A549 (cell line): ENCODE measurements around the gene CACNA1E. TPM values are rescaled to one million over a fixed set of nuclear protein-coding genes. Genes with fewer than 3 reads are reported as not detected.

Experiments used
- ATAC-seq, 2 experiments: fragments of 200-7000 bp in 1 of 2; fragments of >200 bp in 1 of 2; cut with Nextera tagmentation in 1 of 2; cut with Tn5 transposase in 1 of 2; 3 replicates each; pipeline versions ENCODE4 v1.8.0 to v1.9.1; 2018 to 2020; ENCODE audit warnings: mild to moderate bottlenecking in 1 of 2, moderate library complexity in 1 of 2
- CTCF ChIA-PET: fragments of 300-600 bp; sonication (Branson Sonifier 250); formaldehyde crosslinking; extraction: SDS; loops from one replicate; lab custom pipeline; 2021; ENCODE audit warnings: antibody characterized with exemption, inconsistent platforms; lab: Yijun Ruan, JAX
- POLR2A ChIA-PET: fragments of 350-600 bp; formaldehyde crosslinking; extraction: SDS; loops from one replicate; lab custom pipeline; 2021; ENCODE audit warnings: antibody characterized with exemption, inconsistent platforms; lab: Yijun Ruan, JAX
- DNase-seq, 2 experiments: peaks; one replicate each; pipeline versions ENCODE4 v3.0.0 to v3.0.0-alpha.2; 2011 to 2016; ENCODE audit warnings: low read depth in 1 of 2, low spot score in 1 of 2
- FAIRE-seq: peaks from 2 replicates; lab custom pipeline; 2011; peaks lifted over from hg19 to GRCh38; lab: Jason Lieb, UNC
- H3K27ac ChIP-seq, 2 experiments: fragments of >200 bp; sonication (Bioruptor Twin); formaldehyde crosslinking; 3 replicates each; pipeline ENCODE4 v1.5.1; 2016 to 2017
- H3K4me1 ChIP-seq: fragments of >200 bp; sonication (Bioruptor Twin); formaldehyde crosslinking; 3 replicates; pipeline ENCODE4 v1.6.1; 2016
- H3K4me2 ChIP-seq: fragments of >200 bp; sonication (Bioruptor Twin); formaldehyde crosslinking; 3 replicates; pipeline ENCODE4 v1.6.1; 2016
- H3K4me3 ChIP-seq: fragments of >200 bp; sonication (Bioruptor Twin); formaldehyde crosslinking; 3 replicates; pipeline ENCODE4 v1.5.1; 2016
- H3K9me3 ChIP-seq: fragments of >200 bp; sonication (Bioruptor Twin); formaldehyde crosslinking; 3 replicates; pipeline ENCODE4 v1.6.1; 2016
- BHLHE40 ChIP-seq: IDR thresholded peaks from 2 replicates; pipeline ENCODE4 v1.6.1; 2012; ENCODE audit warnings: low read depth, low read length, inconsistent platforms
- CEBPB ChIP-seq, 2 experiments: fragments of >200 bp in 1 of 2; sonication (Bioruptor Twin) in 1 of 2; formaldehyde crosslinking in 1 of 2; IDR thresholded peaks; 2 replicates each; pipeline ENCODE4 v1.6.1; 2012 to 2016
- CHD2 ChIP-seq: fragments of 150-350 bp; IDR thresholded peaks from 2 replicates; pipeline ENCODE4 v1.6.1; 2014; ENCODE audit warnings: low read length; ENCODE audit not compliant: partially characterized antibody
- CHD4 ChIP-seq: fragments of 200-600 bp; sonication (generic); IDR thresholded peaks from 2 replicates; pipeline ENCODE4 v1.6.1; 2016; ENCODE audit warnings: antibody characterized with exemption, mild to moderate bottlenecking, borderline replicate concordance
- EHMT2 ChIP-seq: fragments of 200-600 bp; sonication (generic); IDR thresholded peaks from 2 replicates; pipeline ENCODE4 v1.6.1; 2016; ENCODE audit warnings: antibody characterized with exemption, low read depth, mild to moderate bottlenecking, moderate library complexity
- EP300 ChIP-seq, 2 experiments: fragments of >200 bp; sonication (Bioruptor Twin); formaldehyde crosslinking; IDR thresholded peaks; 2 replicates in 1 of 2; 3 replicates in 1 of 2; pipeline ENCODE4 v1.6.1; 2016 to 2017
- ESRRA ChIP-seq: fragments of 150-350 bp; IDR thresholded peaks from 2 replicates; pipeline ENCODE4 v1.6.1; 2014; ENCODE audit warnings: mild to moderate bottlenecking, low read length, borderline replicate concordance
- FOSL2 ChIP-seq, 2 experiments: fragments of 450-650 bp in 1 of 2; fragments of >200 bp in 1 of 2; sonication (Bioruptor Twin) in 1 of 2; formaldehyde crosslinking; IDR thresholded peaks; 2 replicates each; pipeline versions ENCODE4 v1.5.0 to v1.6.1; 2016 to 2020; ENCODE audit warnings: mild to moderate bottlenecking in 1 of 2, moderate library complexity in 1 of 2
- HDAC2 ChIP-seq: fragments of 200-600 bp; sonication (generic); IDR thresholded peaks from 2 replicates; pipeline ENCODE4 v1.6.1; 2016
- HOXB5 ChIP-seq: fragments of 250-450 bp; sonication (Bioruptor Pico); IDR thresholded peaks from 2 replicates; pipeline ENCODE4 v1.5.0; 2020; ENCODE audit warnings: mild to moderate bottlenecking, moderate library complexity
- KDM1A ChIP-seq: fragments of 200-600 bp; sonication (generic); IDR thresholded peaks from 2 replicates; pipeline ENCODE4 v1.6.1; 2016; ENCODE audit warnings: low read depth, mild to moderate bottlenecking
- KDM5A ChIP-seq: fragments of 200-600 bp; sonication (generic); IDR thresholded peaks from 2 replicates; pipeline ENCODE4 v1.6.1; 2016; ENCODE audit warnings: antibody characterized with exemption, mild to moderate bottlenecking
- MYC ChIP-seq: IDR thresholded peaks from 2 replicates; pipeline ENCODE4 v1.6.1; 2012; ENCODE audit warnings: mild to moderate bottlenecking, inconsistent platforms, low read length, improper control_type of control experiment, borderline replicate concordance
- NR3C1 ChIP-seq: fragments of >200 bp; sonication (Bioruptor Twin); formaldehyde crosslinking; IDR thresholded peaks from 3 replicates; pipeline ENCODE4 v1.6.1; 2017
- RARB ChIP-seq: fragments of 250-450 bp; sonication (Bioruptor Pico); IDR thresholded peaks from 2 replicates; pipeline ENCODE4 v1.8.0; 2021; ENCODE audit warnings: mild to moderate bottlenecking, moderate library complexity
- TP53 ChIP-seq: fragments of 250-450 bp; sonication (Bioruptor Pico); IDR thresholded peaks from 2 replicates; pipeline ENCODE4 v1.5.0; 2021; ENCODE audit warnings: mild to moderate bottlenecking, moderate library complexity
- ZFP36 ChIP-seq: fragments of 450-650 bp; IDR thresholded peaks from 2 replicates; pipeline ENCODE4 v1.6.1; 2014; ENCODE audit warnings: borderline replicate concordance; ENCODE audit not compliant: partially characterized antibody
- WGBS: methylation state at CpG from one replicate; pipeline ENCODE4 v1.1.6; 2017; ENCODE audit errors: missing lambda C conversion rate; 5-methylcytosine and 5-hydroxymethylcytosine counted together
- polyA plus RNA-seq, 4 experiments: library from polyadenylated mRNA; depleted of rRNA in 3 of 4; stranded (reverse); fragments of >200 nt; fragmentation: RNase III in 1 of 4; extraction: RNeasy Plus Mini Kit Qiagen cat#74134 plus additional on column Dnase treatment in 1 of 4; gene quantifications; 2 replicates in 3 of 4; 3 replicates in 1 of 4; pipeline ENCODE4 v1.2.3, GENCODE V29; 2011 to 2017
- TF ChIP-seq, protein P1 (sequence below): fragments of 250-450 bp; sonication (Bioruptor Pico); IDR thresholded peaks from 2 replicates; pipeline ENCODE4 v1.5.0; 2020; ENCODE audit warnings: low read depth, mild to moderate bottlenecking, moderate library complexity
- TF ChIP-seq, protein P2 (sequence below): fragments of >200 bp; sonication (Bioruptor Twin); formaldehyde crosslinking; IDR thresholded peaks from 3 replicates; pipeline ENCODE4 v1.6.1; 2016
- TF ChIP-seq, protein P3 (sequence below): IDR thresholded peaks from 2 replicates; pipeline ENCODE4 v1.6.1; 2012
- TF ChIP-seq, protein P4 (sequence below): fragments of 200-600 bp; sonication (generic); IDR thresholded peaks from 2 replicates; pipeline ENCODE4 v1.6.1; 2016; ENCODE audit warnings: antibody characterized with exemption, mild to moderate bottlenecking, moderate library complexity
- TF ChIP-seq, protein P5 (sequence below): fragments of 150-350 bp; IDR thresholded peaks from 2 replicates; pipeline ENCODE4 v1.6.1; 2014; ENCODE audit warnings: low read depth, mild to moderate bottlenecking, low read length
- TF ChIP-seq, protein P6 (sequence below): fragments of >200 bp; sonication (Bioruptor Twin); formaldehyde crosslinking; IDR thresholded peaks from 2 replicates; pipeline ENCODE4 v1.6.1; 2016

The CACNA1E gene
- polyA plus RNA-seq, 2 of the 4 experiments (the other 2 are of a cell fraction): 0.01 TPM; not detected in 1

DNA sequence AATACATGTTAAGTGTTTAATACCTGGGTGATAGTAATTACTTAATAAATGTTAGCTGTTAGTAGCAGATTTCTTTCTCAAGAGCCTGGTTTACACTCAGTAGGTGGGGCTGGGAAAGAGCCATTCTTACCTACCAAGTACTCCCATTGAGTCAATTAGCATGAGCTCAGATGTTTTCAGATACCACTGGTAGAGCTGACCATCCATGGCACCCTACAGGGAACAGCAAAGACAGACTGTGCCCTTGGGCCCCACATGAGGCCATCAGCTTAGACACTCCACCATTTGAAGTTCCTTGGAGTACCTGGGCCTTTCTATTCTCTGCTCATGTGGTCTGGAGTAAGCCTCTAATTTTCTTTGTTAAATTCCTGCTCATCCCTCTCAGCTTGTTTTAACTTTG, 179.3 kb downstream of the CACNA1E start:
- FAIRE-seq (no peak), ATAC-seq (no peak), DNase-seq (no peak)
- H3K4me2 ChIP-seq: no peak overlapping the region
- ChIA-PET POLR2A (no interaction called here), CTCF (interaction anchor here (1.4 kb wide), 1 partner anchor 14 kb away, joined by 4 read pairs; no protein-coding TSS in a partner anchor)
- no peak for TF ChIP-seq ZFP36
- no peak for TF ChIP-seq NR3C1
- TF ChIP-seq, protein P1, sequence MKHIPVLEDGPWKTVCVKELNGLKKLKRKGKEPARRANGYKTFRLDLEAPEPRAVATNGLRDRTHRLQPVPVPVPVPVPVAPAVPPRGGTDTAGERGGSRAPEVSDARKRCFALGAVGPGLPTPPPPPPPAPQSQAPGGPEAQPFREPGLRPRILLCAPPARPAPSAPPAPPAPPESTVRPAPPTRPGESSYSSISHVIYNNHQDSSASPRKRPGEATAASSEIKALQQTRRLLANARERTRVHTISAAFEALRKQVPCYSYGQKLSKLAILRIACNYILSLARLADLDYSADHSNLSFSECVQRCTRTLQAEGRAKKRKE (CRISPR knock-in tag): no peak
- TF ChIP-seq, protein P2, sequence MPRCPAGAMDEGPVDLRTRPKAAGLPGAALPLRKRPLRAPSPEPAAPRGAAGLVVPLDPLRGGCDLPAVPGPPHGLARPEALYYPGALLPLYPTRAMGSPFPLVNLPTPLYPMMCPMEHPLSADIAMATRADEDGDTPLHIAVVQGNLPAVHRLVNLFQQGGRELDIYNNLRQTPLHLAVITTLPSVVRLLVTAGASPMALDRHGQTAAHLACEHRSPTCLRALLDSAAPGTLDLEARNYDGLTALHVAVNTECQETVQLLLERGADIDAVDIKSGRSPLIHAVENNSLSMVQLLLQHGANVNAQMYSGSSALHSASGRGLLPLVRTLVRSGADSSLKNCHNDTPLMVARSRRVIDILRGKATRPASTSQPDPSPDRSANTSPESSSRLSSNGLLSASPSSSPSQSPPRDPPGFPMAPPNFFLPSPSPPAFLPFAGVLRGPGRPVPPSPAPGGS: no peak
- no peak for TF ChIP-seq CEBPB (IDR thresholded peaks at IDR 0.05)
- TF ChIP-seq, protein P3, sequence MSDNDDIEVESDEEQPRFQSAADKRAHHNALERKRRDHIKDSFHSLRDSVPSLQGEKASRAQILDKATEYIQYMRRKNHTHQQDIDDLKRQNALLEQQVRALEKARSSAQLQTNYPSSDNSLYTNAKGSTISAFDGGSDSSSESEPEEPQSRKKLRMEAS: no peak
- H3K4me3 ChIP-seq: no peak overlapping the region
- H3K9me3 ChIP-seq: no peaks in the 10 kb centered on the region
- no peak overlapping the region for H3K27ac ChIP-seq
- H3K4me1 ChIP-seq: no peaks in the 10 kb centered on the region

DNA sequence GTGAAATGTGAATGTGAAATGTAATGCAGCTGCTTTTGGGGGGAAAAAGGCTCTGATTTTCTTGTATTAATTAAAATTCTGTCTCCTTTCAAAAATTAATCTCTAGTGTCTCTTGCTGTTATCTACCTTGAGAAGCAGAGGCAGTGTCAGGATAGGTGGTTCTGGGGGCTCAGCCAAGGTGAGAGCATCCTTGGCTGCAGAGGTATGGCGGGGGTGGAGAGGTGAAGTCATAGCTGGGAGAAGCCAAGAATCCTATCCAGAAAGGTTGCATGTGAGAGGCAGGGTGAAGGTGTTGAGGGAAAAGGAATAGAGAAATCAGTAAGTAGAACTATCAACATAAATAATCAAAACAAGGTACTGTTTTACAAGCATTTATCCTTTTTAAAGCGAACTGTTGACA, 181.2 kb downstream of the CACNA1E start:
- Histone ChIP-seq H3K9me3 (no peaks in the 10 kb centered on the region), H3K4me2 (no peak overlapping the region), H3K27ac (no peak overlapping the region), H3K4me3 (no peak overlapping the region), H3K4me1 (no peaks in the 10 kb centered on the region)
- FAIRE-seq (no peak), ATAC-seq (no peak), DNase-seq (no peak)
- ChIA-PET POLR2A (no interaction called here), CTCF (interaction anchor here (1.4 kb wide), 1 partner anchor 16 kb away, joined by 4 read pairs; no protein-coding TSS in a partner anchor)
- WGBS: 1% methylated on average over 2 of the region's 2 CpGs
- TF ChIP-seq KDM1A (no peak), RARB (CRISPR knock-in tag) (no peak), MYC (no peak), KDM5A (no peak), HOXB5 (CRISPR knock-in tag) (no peak), TP53 (CRISPR knock-in tag) (no peak), ESRRA (no peak)
- TF ChIP-seq, protein P4, sequence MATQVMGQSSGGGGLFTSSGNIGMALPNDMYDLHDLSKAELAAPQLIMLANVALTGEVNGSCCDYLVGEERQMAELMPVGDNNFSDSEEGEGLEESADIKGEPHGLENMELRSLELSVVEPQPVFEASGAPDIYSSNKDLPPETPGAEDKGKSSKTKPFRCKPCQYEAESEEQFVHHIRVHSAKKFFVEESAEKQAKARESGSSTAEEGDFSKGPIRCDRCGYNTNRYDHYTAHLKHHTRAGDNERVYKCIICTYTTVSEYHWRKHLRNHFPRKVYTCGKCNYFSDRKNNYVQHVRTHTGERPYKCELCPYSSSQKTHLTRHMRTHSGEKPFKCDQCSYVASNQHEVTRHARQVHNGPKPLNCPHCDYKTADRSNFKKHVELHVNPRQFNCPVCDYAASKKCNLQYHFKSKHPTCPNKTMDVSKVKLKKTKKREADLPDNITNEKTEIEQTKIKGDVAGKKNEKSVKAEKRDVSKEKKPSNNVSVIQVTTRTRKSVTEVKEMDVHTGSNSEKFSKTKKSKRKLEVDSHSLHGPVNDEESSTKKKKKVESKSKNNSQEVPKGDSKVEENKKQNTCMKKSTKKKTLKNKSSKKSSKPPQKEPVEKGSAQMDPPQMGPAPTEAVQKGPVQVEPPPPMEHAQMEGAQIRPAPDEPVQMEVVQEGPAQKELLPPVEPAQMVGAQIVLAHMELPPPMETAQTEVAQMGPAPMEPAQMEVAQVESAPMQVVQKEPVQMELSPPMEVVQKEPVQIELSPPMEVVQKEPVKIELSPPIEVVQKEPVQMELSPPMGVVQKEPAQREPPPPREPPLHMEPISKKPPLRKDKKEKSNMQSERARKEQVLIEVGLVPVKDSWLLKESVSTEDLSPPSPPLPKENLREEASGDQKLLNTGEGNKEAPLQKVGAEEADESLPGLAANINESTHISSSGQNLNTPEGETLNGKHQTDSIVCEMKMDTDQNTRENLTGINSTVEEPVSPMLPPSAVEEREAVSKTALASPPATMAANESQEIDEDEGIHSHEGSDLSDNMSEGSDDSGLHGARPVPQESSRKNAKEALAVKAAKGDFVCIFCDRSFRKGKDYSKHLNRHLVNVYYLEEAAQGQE: no peak

DNA sequence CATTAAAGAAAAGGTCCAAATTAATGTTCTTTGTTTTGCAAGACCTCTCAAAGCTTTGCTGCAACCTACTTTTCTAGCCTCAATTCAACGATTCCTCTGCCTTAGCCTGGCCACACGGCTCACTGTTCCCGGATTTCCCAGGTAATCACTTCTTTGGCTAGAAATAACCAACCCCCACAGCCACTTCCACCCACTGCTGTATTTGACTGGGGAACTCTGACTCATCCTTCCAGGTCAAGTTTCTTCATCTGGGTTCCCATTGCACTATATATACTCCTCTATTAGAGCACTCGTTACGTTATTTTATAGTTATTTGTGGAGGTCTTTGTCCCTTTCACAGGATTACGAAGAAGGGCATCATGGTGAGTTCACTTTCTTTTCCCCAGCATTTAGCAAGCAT, 185.9 kb downstream of the CACNA1E start:
- H3K9me3 ChIP-seq: no peaks in the 10 kb centered on the region
- no peak for DNase-seq
- 1% methylated on average over 6 of the region's 6 CpGs for WGBS
- TF ChIP-seq EP300 (IDR thresholded peaks at IDR 0.05): no peak
- TF ChIP-seq, protein P1 (CRISPR knock-in tag): no peak
- TF ChIP-seq, protein P3: no peak
- TF ChIP-seq, protein P5, sequence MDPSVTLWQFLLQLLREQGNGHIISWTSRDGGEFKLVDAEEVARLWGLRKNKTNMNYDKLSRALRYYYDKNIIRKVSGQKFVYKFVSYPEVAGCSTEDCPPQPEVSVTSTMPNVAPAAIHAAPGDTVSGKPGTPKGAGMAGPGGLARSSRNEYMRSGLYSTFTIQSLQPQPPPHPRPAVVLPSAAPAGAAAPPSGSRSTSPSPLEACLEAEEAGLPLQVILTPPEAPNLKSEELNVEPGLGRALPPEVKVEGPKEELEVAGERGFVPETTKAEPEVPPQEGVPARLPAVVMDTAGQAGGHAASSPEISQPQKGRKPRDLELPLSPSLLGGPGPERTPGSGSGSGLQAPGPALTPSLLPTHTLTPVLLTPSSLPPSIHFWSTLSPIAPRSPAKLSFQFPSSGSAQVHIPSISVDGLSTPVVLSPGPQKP: no peak
- TF ChIP-seq BHLHE40: no peak
- TF ChIP-seq ZFP36: no peak
- TF ChIP-seq CHD2: no peak
- TF ChIP-seq FOSL2 (IDR thresholded peaks at IDR 0.05): no peak
- no peak for TF ChIP-seq FOSL2 (CRISPR knock-in tag; IDR thresholded peaks at IDR 0.05)
- no peak for TF ChIP-seq EHMT2
- TF ChIP-seq, protein P6, sequence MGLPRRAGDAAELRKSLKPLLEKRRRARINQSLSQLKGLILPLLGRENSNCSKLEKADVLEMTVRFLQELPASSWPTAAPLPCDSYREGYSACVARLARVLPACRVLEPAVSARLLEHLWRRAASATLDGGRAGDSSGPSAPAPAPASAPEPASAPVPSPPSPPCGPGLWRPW: no peak
- TF ChIP-seq MYC: no peak
- no peak for TF ChIP-seq CHD4
- no peak for TF ChIP-seq HDAC2
- CTCF ChIA-PET: interaction anchor here (0.6 kb wide), 1 partner anchor 13 kb away, joined by 3 read pairs; no protein-coding TSS in a partner anchor
- no peak for FAIRE-seq
- no peak overlapping the region for H3K27ac ChIP-seq
- POLR2A ChIA-PET: no interaction called here
- no peak overlapping the region for H3K4me2 ChIP-seq
- no peak for ATAC-seq
- H3K4me1 ChIP-seq: no peaks in the 10 kb centered on the region
- H3K4me3 ChIP-seq: no peak overlapping the region
